Glutamatergic neuron (in vitro differentiated cells): ENCODE data around the gene CDH9. TPM values are rescaled to one million over a fixed set of nuclear protein-coding genes. Genes with fewer than 3 reads are reported as not detected.
"Not testable (repeated sequence)": the region's sequence is repeated elsewhere in the genome, so short reads cannot be mapped to it uniquely, and the experiment has no call there.

ENCODE experiments used
- DNase-seq: peaks from one replicate; pipeline ENCODE4 v3.0.0; 2022
- H3K27ac Mint-ChIP-seq: one replicate; pipeline ENCODE4 v1.8.0; 2020; ENCODE audit warnings: mild to moderate bottlenecking, mixed read lengths, inconsistent platforms; ENCODE audit not compliant: unreplicated experiment
- H3K27me3 Mint-ChIP-seq: one replicate; pipeline ENCODE4 v1.8.0; 2020; ENCODE audit warnings: mild to moderate bottlenecking, moderate library complexity, mixed read lengths, inconsistent platforms; ENCODE audit not compliant: unreplicated experiment
- H3K36me3 Mint-ChIP-seq: one replicate; pipeline ENCODE4 v1.8.0; 2020; ENCODE audit warnings: mild to moderate bottlenecking, mixed read lengths, inconsistent platforms; ENCODE audit not compliant: unreplicated experiment
- H3K4me1 Mint-ChIP-seq: one replicate; pipeline ENCODE4 v1.8.0; 2020; ENCODE audit warnings: mild to moderate bottlenecking, low read depth, mixed read lengths, inconsistent platforms; ENCODE audit not compliant: unreplicated experiment
- H3K4me3 Mint-ChIP-seq: one replicate; pipeline ENCODE4 v1.8.0; 2020; ENCODE audit warnings: mild to moderate bottlenecking, mixed read lengths, inconsistent platforms; ENCODE audit not compliant: unreplicated experiment
- H3K9me3 Mint-ChIP-seq: one replicate; pipeline ENCODE4 v1.8.0; 2020; ENCODE audit warnings: mild to moderate bottlenecking, moderate library complexity, mixed read lengths, inconsistent platforms; ENCODE audit not compliant: unreplicated experiment
- CTCF ChIP-seq: fragments of 200-600 bp; sonication (generic); IDR thresholded peaks from one replicate; pipeline ENCODE4 v1.5.0; 2021; ENCODE audit not compliant: partially characterized antibody, unreplicated experiment
- total RNA-seq: library from RNA; stranded (reverse); fragmentation: NEBNext Ultra II Directional; extraction: Animal tissue kit (Norgen Biotek cat#: 25700); gene quantifications from one replicate; pipeline ENCODE4 v1.2.1, GENCODE V29; 2021; ENCODE audit not compliant: unreplicated experiment

Gene CDH9
- total RNA-seq, 1 donor from 2014 or later, result 3.6 TPM

- no peak overlapping the region for H3K27ac Mint-ChIP-seq
- no peak for DNase-seq
- no peak overlapping the region for H3K4me3 Mint-ChIP-seq
- H3K27me3 Mint-ChIP-seq, result no peaks in the 10 kb centered on the region
- no peaks in the 10 kb centered on the region for H3K4me1 Mint-ChIP-seq
- H3K9me3 Mint-ChIP-seq, result no peaks in the 10 kb centered on the region
- TF ChIP-seq CTCF, result no peak
- no peaks in the 10 kb centered on the region for H3K36me3 Mint-ChIP-seq
Measured at GRCh38 chr5:26864061-26864460, 174.3 kb downstream of the CDH9 start.

- H3K9me3 Mint-ChIP-seq, result peaks cover 8% of the 10 kb centered on the region
- DNase-seq, result no peak
- H3K4me3 Mint-ChIP-seq, result no peak overlapping the region
- TF ChIP-seq CTCF, result no peak
- no peaks in the 10 kb centered on the region for H3K4me1 Mint-ChIP-seq
- H3K27ac Mint-ChIP-seq, result no peak overlapping the region
- H3K36me3 Mint-ChIP-seq, result peaks cover 19% of the 10 kb centered on the region
- no peaks in the 10 kb centered on the region for H3K27me3 Mint-ChIP-seq
Measured at GRCh38 chr5:26856238-26856637, 182.1 kb downstream of the CDH9 start.

GRCh38 chr5:26852450-26852849, 185.9 kb downstream of the CDH9 start:
- not testable (repeated sequence) for H3K27ac Mint-ChIP-seq, H3K9me3 Mint-ChIP-seq, H3K4me1 Mint-ChIP-seq, H3K4me3 Mint-ChIP-seq, DNase-seq, H3K27me3 Mint-ChIP-seq
- H3K36me3 Mint-ChIP-seq, result peaks cover 19% of the 10 kb centered on the region

GRCh38 chr5:26847041-26847736, 191.2 kb downstream of the CDH9 start:
- Mint-ChIP-seq H3K27ac (no peak overlapping the region), H3K27me3 (no peaks in the 10 kb centered on the region), H3K36me3 (peaks cover under 1% of the 10 kb centered on the region), H3K4me1 (no peaks in the 10 kb centered on the region), H3K4me3 (no peak overlapping the region), H3K9me3 (no peaks in the 10 kb centered on the region)
- no peak for DNase-seq
- TF ChIP-seq CTCF, result no peak

- Mint-ChIP-seq H3K4me3 (no peak overlapping the region), H3K36me3 (no peaks in the 10 kb centered on the region), H3K9me3 (no peaks in the 10 kb centered on the region), H3K27ac (no peak overlapping the region), H3K27me3 (no peaks in the 10 kb centered on the region), H3K4me1 (no peaks in the 10 kb centered on the region)
- no peak for DNase-seq
- no peak for TF ChIP-seq CTCF
Measured at GRCh38 chr5:26843677-26844076, 194.7 kb downstream of the CDH9 start.

- DNase-seq, result no peak
- H3K4me1 Mint-ChIP-seq, result peaks cover 4% of the 10 kb centered on the region
- H3K4me3 Mint-ChIP-seq, result no peak overlapping the region
- H3K27ac Mint-ChIP-seq, result no peak overlapping the region
- H3K27me3 Mint-ChIP-seq, result no peaks in the 10 kb centered on the region
- peaks cover 4% of the 10 kb centered on the region for H3K36me3 Mint-ChIP-seq
- TF ChIP-seq CTCF, result no peak
- H3K9me3 Mint-ChIP-seq, result no peaks in the 10 kb centered on the region
Measured at GRCh38 chr5:26833596-26833995, 204.8 kb downstream of the CDH9 start.
